ENCODE measurements around the gene THYN1.

The THYN1 gene

DNA sequence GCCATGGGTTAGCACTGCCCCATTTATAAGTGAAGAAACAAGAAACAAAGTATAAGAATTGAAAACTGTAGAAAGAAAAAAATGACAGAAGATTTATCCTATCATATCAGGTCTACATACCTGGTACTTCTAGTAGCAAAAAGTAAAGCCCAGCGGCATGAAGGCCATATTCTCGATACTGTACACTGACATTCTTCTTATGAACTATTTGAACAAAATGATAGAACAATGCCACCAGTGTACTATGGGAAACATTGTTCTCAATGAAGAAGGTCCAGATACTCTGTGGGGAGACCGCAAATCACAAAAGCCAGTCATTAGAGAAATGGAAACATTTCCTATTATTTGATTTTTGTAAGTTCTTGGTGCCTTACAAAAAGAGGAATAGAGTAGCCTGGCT, 36.3 kb downstream of the THYN1 start:
- H3K9ac ChIP-seq (ENCODE audit: low read length) = no peak overlapping the region
- H2BK120ac ChIP-seq (ENCODE audit: low read depth, low read length) = no peak overlapping the region
- H3K79me1 ChIP-seq (ENCODE audit: low read length) = peaks cover 11% of the 10 kb centered on the region
- no peak overlapping the region for H4K5ac ChIP-seq (ENCODE audit: low read length)
- H3K4ac ChIP-seq (ENCODE audit: low read depth, low read length) = no peak overlapping the region
- H2BK5ac ChIP-seq (ENCODE audit: low read length) = no peak overlapping the region
- H3K4me1 ChIP-seq (ENCODE audit: control insufficient read depth, low read depth, low read length) = no peaks in the 10 kb centered on the region
- no peak overlapping the region for H4K8ac ChIP-seq (ENCODE audit: low read depth, low read length)
- peaks cover 10% of the 10 kb centered on the region for H3K79me2 ChIP-seq (ENCODE audit: control insufficient read depth, insufficient read depth, low read length)
- no peak overlapping the region for H2AK5ac ChIP-seq (ENCODE audit: low read length)
- no peak overlapping the region for H3K4me3 ChIP-seq (ENCODE audit: low read length)
- H3K4me2 ChIP-seq (ENCODE audit: low read length) = no peak overlapping the region
- H3K56ac ChIP-seq (ENCODE audit: low read length) = no peak overlapping the region
- no peak overlapping the region for H3K18ac ChIP-seq (ENCODE audit: low read length)
- no peak overlapping the region for H2BK15ac ChIP-seq (replicated peaks; ENCODE audit: low read depth)
- H3K36me3 ChIP-seq (ENCODE audit: control insufficient read depth, insufficient read depth, low read length) = peaks cover 6% of the 10 kb centered on the region
- no peaks in the 10 kb centered on the region for H3K27me3 ChIP-seq (ENCODE audit: insufficient read depth, low read length, poor library complexity)
- WGBS (ENCODE audit: extremely low coverage, insufficient coverage, low lambda C conversion rate) = no CpG with 5 or more reads among the region's 3 CpGs
- no peak for DNase-seq
- H3K27ac ChIP-seq (ENCODE audit: low read depth, low read length) = no peak overlapping the region
- no peak overlapping the region for H3K23ac ChIP-seq (ENCODE audit: low read length)

- Histone ChIP-seq H2BK5ac (ENCODE audit: low read length) (no peak overlapping the region), H2BK15ac (replicated peaks; ENCODE audit: low read depth) (no peak overlapping the region), H3K18ac (ENCODE audit: low read length) (no peak overlapping the region), H3K27ac (ENCODE audit: low read depth, low read length) (no peak overlapping the region), H3K36me3 (ENCODE audit: control insufficient read depth, insufficient read depth, low read length) (peaks cover 6% of the 10 kb centered on the region), H3K23ac (ENCODE audit: low read length) (no peak overlapping the region), H4K8ac (ENCODE audit: low read depth, low read length) (no peak overlapping the region), H3K56ac (ENCODE audit: low read length) (no peak overlapping the region), H3K4me1 (ENCODE audit: control insufficient read depth, low read depth, low read length) (no peaks in the 10 kb centered on the region), H3K4me2 (ENCODE audit: low read length) (no peak overlapping the region), H4K5ac (ENCODE audit: low read length) (no peak overlapping the region), H2AK5ac (ENCODE audit: low read length) (no peak overlapping the region), H2BK120ac (ENCODE audit: low read depth, low read length) (no peak overlapping the region), H3K79me1 (ENCODE audit: low read length) (peaks cover 10% of the 10 kb centered on the region), H3K4me3 (ENCODE audit: low read length) (no peak overlapping the region), H3K4ac (ENCODE audit: low read depth, low read length) (no peak overlapping the region), H3K27me3 (ENCODE audit: insufficient read depth, low read length, poor library complexity) (no peaks in the 10 kb centered on the region), H3K79me2 (ENCODE audit: control insufficient read depth, insufficient read depth, low read length) (peaks cover 7% of the 10 kb centered on the region), H3K9ac (ENCODE audit: low read length) (no peak overlapping the region)
- no peak for DNase-seq
- WGBS (ENCODE audit: extremely low coverage, insufficient coverage, low lambda C conversion rate) = no CpG with 5 or more reads among the region's 7 CpGs
These were observed 37.3 kb downstream of the THYN1 start for GRCh38 chr11:134215836-134216235.

GRCh38 chr11:134207538-134208239, 45.5 kb downstream of the THYN1 start:
- peaks cover 4% of the 10 kb centered on the region for H3K79me2 ChIP-seq (ENCODE audit: control insufficient read depth, insufficient read depth, low read length)
- H3K4ac ChIP-seq (ENCODE audit: low read depth, low read length) = no peak overlapping the region
- H3K27ac ChIP-seq (ENCODE audit: low read depth, low read length) = no peak overlapping the region
- no peak overlapping the region for H2AK5ac ChIP-seq (ENCODE audit: low read length)
- H3K4me2 ChIP-seq (ENCODE audit: low read length) = no peak overlapping the region
- no peak overlapping the region for H2BK120ac ChIP-seq (ENCODE audit: low read depth, low read length)
- H3K4me3 ChIP-seq (ENCODE audit: low read length) = no peak overlapping the region
- H3K18ac ChIP-seq (ENCODE audit: low read length) = no peak overlapping the region
- no CpG with 5 or more reads among the region's 16 CpGs for WGBS (ENCODE audit: extremely low coverage, insufficient coverage, low lambda C conversion rate)
- H3K27me3 ChIP-seq (ENCODE audit: insufficient read depth, low read length, poor library complexity) = no peaks in the 10 kb centered on the region
- peaks cover 4% of the 10 kb centered on the region for H3K79me1 ChIP-seq (ENCODE audit: low read length)
- peaks cover 3% of the 10 kb centered on the region for H3K36me3 ChIP-seq (ENCODE audit: control insufficient read depth, insufficient read depth, low read length)
- H3K56ac ChIP-seq (ENCODE audit: low read length) = no peak overlapping the region
- no peak overlapping the region for H2BK15ac ChIP-seq (replicated peaks; ENCODE audit: low read depth)
- no peak overlapping the region for H3K23ac ChIP-seq (ENCODE audit: low read length)
- DNase-seq = peak; percentile 38
- H3K4me1 ChIP-seq (ENCODE audit: control insufficient read depth, low read depth, low read length) = no peaks in the 10 kb centered on the region
- no peak overlapping the region for H3K9ac ChIP-seq (ENCODE audit: low read length)
- no peak overlapping the region for H4K5ac ChIP-seq (ENCODE audit: low read length)
- H2BK5ac ChIP-seq (ENCODE audit: low read length) = no peak overlapping the region
- no peak overlapping the region for H4K8ac ChIP-seq (ENCODE audit: low read depth, low read length)

DNA sequence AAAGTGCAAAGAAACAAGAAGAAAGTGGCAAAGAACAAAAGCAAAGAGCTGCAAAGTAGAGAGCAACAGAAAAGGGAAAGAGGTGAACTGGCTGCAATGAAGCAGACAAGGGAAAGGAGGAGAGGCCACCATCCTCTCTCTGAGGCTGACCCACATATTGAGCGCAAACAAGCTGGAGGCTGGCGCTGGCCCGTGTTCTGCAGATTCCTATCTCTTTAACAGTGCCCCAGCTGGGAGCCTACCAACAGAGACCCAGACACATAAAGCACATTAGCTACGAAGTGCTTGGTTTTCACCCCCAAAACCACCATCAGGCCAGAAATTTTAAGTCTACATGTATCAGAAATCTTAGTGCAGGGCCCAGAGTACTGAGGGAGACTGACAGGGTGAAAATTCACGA, 47.0 kb downstream of the THYN1 start:
- H2BK15ac ChIP-seq (replicated peaks; ENCODE audit: low read depth) = no peak overlapping the region
- WGBS (ENCODE audit: extremely low coverage, insufficient coverage, low lambda C conversion rate) = no CpG with 5 or more reads among the region's 5 CpGs
- H2AK5ac ChIP-seq (ENCODE audit: low read length) = no peak overlapping the region
- peaks cover 6% of the 10 kb centered on the region for H3K36me3 ChIP-seq (ENCODE audit: control insufficient read depth, insufficient read depth, low read length)
- DNase-seq = no peak
- H3K79me2 ChIP-seq (ENCODE audit: control insufficient read depth, insufficient read depth, low read length) = peaks cover 2% of the 10 kb centered on the region
- H3K56ac ChIP-seq (ENCODE audit: low read length) = no peak overlapping the region
- H3K27ac ChIP-seq (ENCODE audit: low read depth, low read length) = no peak overlapping the region
- no peak overlapping the region for H2BK5ac ChIP-seq (ENCODE audit: low read length)
- no peaks in the 10 kb centered on the region for H3K27me3 ChIP-seq (ENCODE audit: insufficient read depth, low read length, poor library complexity)
- no peak overlapping the region for H3K4me2 ChIP-seq (ENCODE audit: low read length)
- H3K9ac ChIP-seq (ENCODE audit: low read length) = no peak overlapping the region
- no peak overlapping the region for H2BK120ac ChIP-seq (ENCODE audit: low read depth, low read length)
- no peak overlapping the region for H3K23ac ChIP-seq (ENCODE audit: low read length)
- no peak overlapping the region for H4K8ac ChIP-seq (ENCODE audit: low read depth, low read length)
- H4K5ac ChIP-seq (ENCODE audit: low read length) = no peak overlapping the region
- peaks cover 4% of the 10 kb centered on the region for H3K79me1 ChIP-seq (ENCODE audit: low read length)
- H3K4me1 ChIP-seq (ENCODE audit: control insufficient read depth, low read depth, low read length) = no peaks in the 10 kb centered on the region
- no peak overlapping the region for H3K4ac ChIP-seq (ENCODE audit: low read depth, low read length)
- H3K4me3 ChIP-seq (ENCODE audit: low read length) = no peak overlapping the region
- H3K18ac ChIP-seq (ENCODE audit: low read length) = no peak overlapping the region

GRCh38 chr11:134205729-134206128, 47.4 kb downstream of the THYN1 start:
- no peak overlapping the region for H3K4me2 ChIP-seq (ENCODE audit: low read length)
- H3K18ac ChIP-seq (ENCODE audit: low read length) = no peak overlapping the region
- H3K79me2 ChIP-seq (ENCODE audit: control insufficient read depth, insufficient read depth, low read length) = peaks cover 2% of the 10 kb centered on the region
- H2BK120ac ChIP-seq (ENCODE audit: low read depth, low read length) = no peak overlapping the region
- no peak overlapping the region for H2BK15ac ChIP-seq (replicated peaks; ENCODE audit: low read depth)
- H3K4me1 ChIP-seq (ENCODE audit: control insufficient read depth, low read depth, low read length) = no peaks in the 10 kb centered on the region
- no peak overlapping the region for H3K9ac ChIP-seq (ENCODE audit: low read length)
- no peak overlapping the region for H4K5ac ChIP-seq (ENCODE audit: low read length)
- H3K4me3 ChIP-seq (ENCODE audit: low read length) = no peak overlapping the region
- H2AK5ac ChIP-seq (ENCODE audit: low read length) = no peak overlapping the region
- no peak for DNase-seq
- H3K36me3 ChIP-seq (ENCODE audit: control insufficient read depth, insufficient read depth, low read length) = peaks cover 6% of the 10 kb centered on the region
- H2BK5ac ChIP-seq (ENCODE audit: low read length) = no peak overlapping the region
- no peak overlapping the region for H3K27ac ChIP-seq (ENCODE audit: low read depth, low read length)
- no CpG with 5 or more reads among the region's 9 CpGs for WGBS (ENCODE audit: extremely low coverage, insufficient coverage, low lambda C conversion rate)
- no peak overlapping the region for H3K4ac ChIP-seq (ENCODE audit: low read depth, low read length)
- no peak overlapping the region for H4K8ac ChIP-seq (ENCODE audit: low read depth, low read length)
- no peaks in the 10 kb centered on the region for H3K27me3 ChIP-seq (ENCODE audit: insufficient read depth, low read length, poor library complexity)
- no peak overlapping the region for H3K56ac ChIP-seq (ENCODE audit: low read length)
- H3K79me1 ChIP-seq (ENCODE audit: low read length) = peaks cover 2% of the 10 kb centered on the region
- H3K23ac ChIP-seq (ENCODE audit: low read length) = no peak overlapping the region

GRCh38 chr11:134202661-134203060, 50.5 kb downstream of the THYN1 start:
- H3K36me3 ChIP-seq (ENCODE audit: control insufficient read depth, insufficient read depth, low read length) = peaks cover 6% of the 10 kb centered on the region
- no CpG with 5 or more reads among the region's 4 CpGs for WGBS (ENCODE audit: extremely low coverage, insufficient coverage, low lambda C conversion rate)

More at GRCh38 chr11:134202661-134203060, 50.5 kb downstream of the THYN1 start:
- Histone ChIP-seq H4K8ac (ENCODE audit: low read depth, low read length) (no peak overlapping the region), H3K27ac (ENCODE audit: low read depth, low read length) (no peak overlapping the region), H3K4me1 (ENCODE audit: control insufficient read depth, low read depth, low read length) (no peaks in the 10 kb centered on the region), H3K23ac (ENCODE audit: low read length) (no peak overlapping the region), H2BK15ac (replicated peaks; ENCODE audit: low read depth) (no peak overlapping the region), H2BK5ac (ENCODE audit: low read length) (no peak overlapping the region), H3K79me2 (ENCODE audit: control insufficient read depth, insufficient read depth, low read length) (peaks cover 2% of the 10 kb centered on the region), H3K4ac (ENCODE audit: low read depth, low read length) (no peak overlapping the region), H3K79me1 (ENCODE audit: low read length) (peaks cover 2% of the 10 kb centered on the region), H4K5ac (ENCODE audit: low read length) (no peak overlapping the region), H3K4me2 (ENCODE audit: low read length) (no peak overlapping the region), H3K56ac (ENCODE audit: low read length) (no peak overlapping the region), H2AK5ac (ENCODE audit: low read length) (no peak overlapping the region), H3K9ac (ENCODE audit: low read length) (no peak overlapping the region), H3K27me3 (ENCODE audit: insufficient read depth, low read length, poor library complexity) (no peaks in the 10 kb centered on the region), H3K18ac (ENCODE audit: low read length) (no peak overlapping the region), H3K4me3 (ENCODE audit: low read length) (no peak overlapping the region), H2BK120ac (ENCODE audit: low read depth, low read length) (no peak overlapping the region)
- DNase-seq = no peak
